H1 (cell line): ENCODE results near the gene ZNF148. TPM values are rescaled to one million over a fixed set of nuclear protein-coding genes. Genes with fewer than 3 reads are reported as not detected.

Experiments used
- CTCF ChIA-PET: fragments of 300-600 bp; sonication (Branson Sonifier 250); formaldehyde crosslinking; loops from one replicate; lab custom pipeline; 2021; ENCODE audit not compliant: partially characterized antibody; lab: Charles Lee
- POLR2A ChIA-PET: fragments of 300-600 bp; sonication (Branson Sonifier 250); formaldehyde crosslinking; loops from one replicate; lab custom pipeline; 2021; ENCODE audit warnings: inconsistent platforms; ENCODE audit not compliant: partially characterized antibody; lab: Charles Lee
- DNase-seq, 2 experiments: peaks; one replicate each; pipeline versions ENCODE4 v3.0.0 to v3.0.0-alpha.2; 2010 to 2022; ENCODE audit warnings: low spot score in 2 of 2, low read depth in 1 of 2, mixed read lengths in 1 of 2
- FAIRE-seq: peaks from 2 replicates; lab custom pipeline; 2011; peaks lifted over from hg19 to GRCh38; lab: Jason Lieb, UNC
- H2AFZ ChIP-seq: 2 replicates; pipeline ENCODE4 v1.8.1; 2012; ENCODE audit warnings: low read length, inconsistent platforms
- H2AK5ac ChIP-seq: 2 replicates; pipeline ENCODE4 v1.6.1; 2013; ENCODE audit warnings: low read depth, low read length
- H2BK120ac ChIP-seq: replicated peaks from 2 replicates; pipeline ENCODE3; 2013; ENCODE audit warnings: low read depth, low read length, inconsistent platforms
- H2BK12ac ChIP-seq: 2 replicates; pipeline ENCODE4 v1.6.1; 2013; ENCODE audit warnings: low read depth, low read length
- H2BK15ac ChIP-seq: 2 replicates; pipeline ENCODE4 v1.6.1; 2013; ENCODE audit warnings: low read length
- H2BK20ac ChIP-seq: 2 replicates; pipeline ENCODE4 v1.6.1; 2013; ENCODE audit warnings: low read length
- H2BK5ac ChIP-seq: 2 replicates; pipeline ENCODE4 v1.6.1; 2013; ENCODE audit warnings: low read depth, low read length
- H3K14ac ChIP-seq: 2 replicates; pipeline ENCODE4 v1.6.1; 2013; ENCODE audit warnings: inconsistent platforms; ENCODE audit not compliant: insufficient read length
- H3K18ac ChIP-seq: 2 replicates; pipeline ENCODE4 v1.6.1; 2013; ENCODE audit warnings: low read length; ENCODE audit errors: extremely low read depth
- H3K23ac ChIP-seq: 2 replicates; pipeline ENCODE4 v1.6.1; 2013; ENCODE audit warnings: inconsistent platforms; ENCODE audit not compliant: insufficient read length
- H3K23me2 ChIP-seq: 2 replicates; pipeline ENCODE4 v1.6.1; 2013; ENCODE audit warnings: low read depth, low read length
- H3K27ac ChIP-seq: 2 replicates; pipeline ENCODE4 v1.6.1; 2011; ENCODE audit warnings: low read depth, low read length, inconsistent platforms
- H3K27me3 ChIP-seq, 4 experiments: replicated peaks in 1 of 4; 1 replicate in 1 of 4; 2 replicates in 3 of 4; pipeline versions ENCODE4 v1.6.1 to v1.8.1; 2011 to 2013; ENCODE audit warnings: low read length in 3 of 4, mild to moderate bottlenecking in 3 of 4, inconsistent platforms in 2 of 4, mixed read lengths in 2 of 4, moderate library complexity in 1 of 4; ENCODE audit not compliant: control insufficient read depth in 3 of 4, insufficient read depth in 3 of 4; ENCODE audit errors: extremely low read depth in 1 of 4
- H3K36me3 ChIP-seq, 4 experiments: 2 replicates each; pipeline versions ENCODE4 v1.6.1 to v1.8.1; 2011 to 2013; ENCODE audit warnings: mild to moderate bottlenecking in 4 of 4, low read length in 3 of 4, moderate library complexity in 2 of 4, control low read depth in 1 of 4, inconsistent platforms in 1 of 4; ENCODE audit not compliant: insufficient read depth in 4 of 4, control insufficient read depth in 2 of 4
- H3K4ac ChIP-seq: replicated peaks from 2 replicates; pipeline ENCODE3; 2013; ENCODE audit warnings: low read length, low read depth, mixed read lengths, inconsistent platforms; ENCODE audit not compliant: insufficient read length
- H3K4me1 ChIP-seq, 4 experiments: replicated peaks in 1 of 4; 1 replicate in 1 of 4; 2 replicates in 3 of 4; pipeline versions ENCODE4 v1.6.1 to v1.8.1; 2011 to 2013; ENCODE audit warnings: low read length in 3 of 4, inconsistent platforms in 2 of 4, mixed read lengths in 1 of 4; ENCODE audit not compliant: insufficient read depth in 4 of 4, control insufficient read depth in 3 of 4
- H3K4me2 ChIP-seq, 2 experiments: 2 replicates each; pipeline versions ENCODE4 v1.6.1 to v1.8.1; 2011 to 2013; ENCODE audit warnings: low read depth in 2 of 2, low read length in 2 of 2, control low read depth in 1 of 2, inconsistent platforms in 1 of 2, mild to moderate bottlenecking in 1 of 2; ENCODE audit not compliant: insufficient read depth in 1 of 2
- H3K4me3 ChIP-seq, 4 experiments: fragments of 200-600, 300-600 bp in 1 of 4; sonication (generic), shearing (Covaris generic), sonication (Bioruptor Twin) in 1 of 4; 2 replicates each; pipeline versions ENCODE4 v1.5.1 to v1.8.1; 2011 to 2016; ENCODE audit warnings: low read length in 4 of 4, low read depth in 3 of 4, control low read depth in 2 of 4, inconsistent platforms in 2 of 4, mild to moderate bottlenecking in 2 of 4, mixed read lengths in 1 of 4, moderate library complexity in 1 of 4; ENCODE audit not compliant: insufficient read depth in 2 of 4; ENCODE audit errors: extremely low read depth in 1 of 4
- H3K56ac ChIP-seq: replicated peaks from 2 replicates; pipeline ENCODE3; 2013; ENCODE audit warnings: low read depth, mild to moderate bottlenecking, mixed read lengths, low read length, inconsistent platforms; ENCODE audit not compliant: insufficient read length
- H3K79me1 ChIP-seq: 2 replicates; pipeline ENCODE4 v1.6.1; 2013; ENCODE audit warnings: low read depth, low read length, control low read depth
- H3K79me2 ChIP-seq, 2 experiments: 2 replicates each; pipeline versions ENCODE4 v1.6.1 to v1.8.1; 2012 to 2013; ENCODE audit warnings: low read length in 2 of 2, mild to moderate bottlenecking in 2 of 2, inconsistent platforms in 1 of 2; ENCODE audit not compliant: insufficient read depth in 2 of 2, control insufficient read depth in 1 of 2
- H3K9ac ChIP-seq, 4 experiments: replicated peaks in 1 of 4; 1 replicate in 1 of 4; 2 replicates in 3 of 4; pipeline versions ENCODE4 v1.6.1 to v1.8.1; 2011 to 2013; ENCODE audit warnings: low read depth in 3 of 4, low read length in 3 of 4, control low read depth in 2 of 4, mild to moderate bottlenecking in 2 of 4, moderate library complexity in 2 of 4, inconsistent platforms in 1 of 4; ENCODE audit errors: extremely low read depth in 1 of 4
- H3K9me3 ChIP-seq, 2 experiments: 2 replicates each; pipeline versions ENCODE4 v1.6.1 to v1.8.1; 2012 to 2013; ENCODE audit warnings: mild to moderate bottlenecking in 2 of 2, moderate library complexity in 2 of 2, control low read depth in 1 of 2, inconsistent platforms in 1 of 2, low read depth in 1 of 2, low read length in 1 of 2, mixed read lengths in 1 of 2; ENCODE audit not compliant: insufficient read depth in 2 of 2
- H4K20me1 ChIP-seq, 2 experiments: replicated peaks in 1 of 2; 2 replicates each; pipeline versions ENCODE3 to v1.8.1; 2011 to 2013; ENCODE audit warnings: inconsistent platforms in 2 of 2, low read length in 2 of 2, mild to moderate bottlenecking in 1 of 2; ENCODE audit not compliant: insufficient read depth in 2 of 2, control insufficient read depth in 1 of 2
- H4K5ac ChIP-seq: 2 replicates; pipeline ENCODE4 v1.6.1; 2013; ENCODE audit warnings: low read length, low read depth, mixed read lengths, inconsistent platforms; ENCODE audit not compliant: insufficient read length
- H4K8ac ChIP-seq: 2 replicates; pipeline ENCODE4 v1.8.0; 2013; ENCODE audit warnings: mild to moderate bottlenecking, moderate library complexity, low read length, inconsistent platforms; ENCODE audit not compliant: insufficient read depth; ENCODE audit errors: extremely low read depth
- H4K91ac ChIP-seq: replicated peaks from 2 replicates; pipeline ENCODE3; 2013; ENCODE audit warnings: low read length, mixed read lengths, inconsistent platforms; ENCODE audit not compliant: insufficient read length
- BACH1 ChIP-seq: IDR thresholded peaks from 2 replicates; pipeline ENCODE4 v1.6.1; 2012; ENCODE audit warnings: low read length, improper control_type of control experiment
- CBX5 ChIP-seq: fragments of 300-800, 300-1000 bp; sonication (generic); IDR thresholded peaks from 2 replicates; pipeline ENCODE4 v1.7.1; 2016; ENCODE audit warnings: antibody characterized with exemption, low read length, low read depth
- MAFK ChIP-seq: IDR thresholded peaks from 2 replicates; pipeline ENCODE4 v1.6.1; 2012; ENCODE audit warnings: low read depth, mild to moderate bottlenecking, improper control_type of control experiment, low read length
- RXRA ChIP-seq: IDR thresholded peaks from 2 replicates; pipeline ENCODE4 v1.6.1; 2011; ENCODE audit warnings: low read depth, mild to moderate bottlenecking, low read length, moderate library complexity; ENCODE audit not compliant: insufficient read depth
- SIRT6 ChIP-seq: IDR thresholded peaks from one replicate; pipeline ENCODE4 v1.7.1; 2012; ENCODE audit warnings: low read length, inconsistent platforms
- SP2 ChIP-seq: IDR thresholded peaks from 2 replicates; pipeline ENCODE4 v1.6.1; 2012; ENCODE audit warnings: mild to moderate bottlenecking, low read length, inconsistent platforms
- SP4 ChIP-seq: IDR thresholded peaks from 2 replicates; pipeline ENCODE4 v1.6.1; 2012; ENCODE audit warnings: low read length, inconsistent platforms
- SRF ChIP-seq: IDR thresholded peaks from 2 replicates; pipeline ENCODE4 v1.6.1; 2011; ENCODE audit warnings: mild to moderate bottlenecking, low read depth, low read length, moderate library complexity
- SUZ12 ChIP-seq: fragments of 200-600 bp; sonication (generic); IDR thresholded peaks from 2 replicates; pipeline ENCODE4 v1.6.1; 2012; ENCODE audit warnings: mild to moderate bottlenecking, inconsistent platforms, low read length, moderate library complexity, mixed read lengths
- TAF7 ChIP-seq: optimal IDR thresholded peaks from 2 replicates; pipeline ENCODE3; 2011; ENCODE audit warnings: low read depth, mild to moderate bottlenecking, inconsistent platforms, low read length, moderate library complexity, borderline replicate concordance
- TBP ChIP-seq: IDR thresholded peaks from 2 replicates; pipeline ENCODE4 v1.6.1; 2011; ENCODE audit warnings: low read depth, low read length, improper control_type of control experiment
- TEAD4 ChIP-seq: IDR thresholded peaks from 2 replicates; pipeline ENCODE4 v1.6.1; 2012; ENCODE audit warnings: low read depth, low read length, inconsistent platforms, mixed read lengths
- WGBS, 2 experiments: shearing (Covaris generic) in 1 of 2; methylation state at CpG; one replicate each; pipeline versions ENCODE4 v1.1.6 to v1.1.7; 2013 to 2015; ENCODE audit warnings: low lambda C conversion rate in 2 of 2, mixed read lengths in 2 of 2, inconsistent platforms in 1 of 2, low coverage in 1 of 2, missing lambda C conversion rate in 1 of 2; ENCODE audit not compliant: insufficient replicate concordance in 2 of 2, insufficient coverage in 1 of 2, insufficient read length in 1 of 2; ENCODE audit errors: extremely low coverage in 1 of 2, missing lambda C conversion rate in 1 of 2; 5-methylcytosine and 5-hydroxymethylcytosine counted together
- polyA plus RNA-seq, 7 experiments: library from polyadenylated mRNA; depleted of rRNA in 3 of 7; stranded (reverse) in 5 of 7; unstranded in 2 of 7; fragments of >200 nt in 5 of 7; fragments of 200-250 nt in 2 of 7; gene quantifications; 1 replicate in 5 of 7; 2 replicates in 1 of 7; 4 replicates in 1 of 7; pipeline versions ENCODE4 v1.2.1 to v1.2.3, GENCODE V29; 2011 to 2013; ENCODE audit warnings: missing spikeins in 2 of 7, mixed read lengths in 2 of 7
- total RNA-seq: library from RNA; stranded (reverse); fragmentation: NEBNext Ultra II Directional; extraction: Animal tissue kit (Norgen Biotek cat#: 25700); gene quantifications from 2 replicates; pipeline ENCODE4 v1.2.1, GENCODE V29; 2021
- TF ChIP-seq, protein P1 (sequence below): IDR thresholded peaks from 2 replicates; pipeline ENCODE4 v1.6.1; 2012; ENCODE audit warnings: inconsistent platforms
- TF ChIP-seq, protein P2 (sequence below): IDR thresholded peaks from 2 replicates; pipeline ENCODE4 v1.6.1; 2011; ENCODE audit warnings: low read depth, mild to moderate bottlenecking, low read length; ENCODE audit not compliant: insufficient read depth

Gene ZNF148
- total and polyA plus RNA-seq, 2 of the 8 experiments (the other 6 are each of a cell fraction or from before 2014, with no cell fraction given) = 3.7 to 22.6 TPM

DNA sequence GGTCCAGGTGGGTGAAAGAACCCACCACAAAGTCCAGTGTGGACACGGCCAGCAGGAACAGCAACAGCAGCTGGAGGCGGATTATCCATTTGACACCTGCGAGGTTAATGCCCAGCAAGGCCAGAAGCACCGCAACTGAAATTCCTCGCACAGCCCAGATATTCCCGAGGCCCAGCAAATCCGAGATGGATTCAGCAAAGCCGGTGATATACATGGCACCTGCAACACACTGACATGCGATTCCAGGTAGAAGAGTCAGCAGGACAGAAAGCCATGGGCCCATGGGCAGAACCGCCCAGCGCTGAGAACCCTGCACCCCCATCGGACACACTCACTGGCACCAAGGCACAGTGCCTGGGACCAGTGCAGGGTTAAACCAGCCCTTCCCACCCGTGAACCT, 197.4 kb downstream of the ZNF148 start:
- Histone ChIP-seq H2BK12ac (no peak overlapping the region), H3K36me3 (0 out of 8 replicates have a peak, but pooled peaks cover 0 to 2% (median 0%) of the 10 kb centered on the region in 4 experiments), H2BK120ac (no peak overlapping the region), H3K4me1 (peaks cover 0 to 3% (median 0%) of the 10 kb centered on the region in 4 experiments; a peak in 1 of 7 replicates), H3K4me3 (no peak overlapping the region), H2BK20ac (no peak overlapping the region), H3K27me3 (no peaks in the 10 kb centered on the region), H3K79me2 (no peaks in the 10 kb centered on the region), H3K56ac (no peak overlapping the region), H4K5ac (no peak overlapping the region), H3K79me1 (no peaks in the 10 kb centered on the region), H3K4ac (no peak overlapping the region), H2AK5ac (no peak overlapping the region), H3K23me2 (no peaks in the 10 kb centered on the region), H3K9me3 (0 out of 4 replicates have a peak, but pooled peaks cover 0 to 7% of the 10 kb centered on the region in 2 experiments), H4K8ac (no peak overlapping the region), H3K23ac (no peak overlapping the region), H3K4me2 (no peak overlapping the region), H4K91ac (no peak overlapping the region), H2BK15ac (no peak overlapping the region), H2BK5ac (no peak overlapping the region), H4K20me1 (no peaks in the 10 kb centered on the region), H2AFZ (no peak overlapping the region), H3K14ac (no peak overlapping the region), H3K9ac (no peak overlapping the region), H3K27ac (no peak overlapping the region), H3K18ac (no peak overlapping the region)
- POLR2A ChIA-PET = no interaction called here
- FAIRE-seq (no peak), DNase-seq (no peak)
- no peak for TF ChIP-seq MAFK
- TF ChIP-seq, protein P1, sequence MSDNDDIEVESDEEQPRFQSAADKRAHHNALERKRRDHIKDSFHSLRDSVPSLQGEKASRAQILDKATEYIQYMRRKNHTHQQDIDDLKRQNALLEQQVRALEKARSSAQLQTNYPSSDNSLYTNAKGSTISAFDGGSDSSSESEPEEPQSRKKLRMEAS = no peak
- no peak for TF ChIP-seq RXRA
- TF ChIP-seq CBX5 = no peak
- TF ChIP-seq TBP = no peak
- TF ChIP-seq SIRT6 = no peak
- no peak for TF ChIP-seq TEAD4
- no peak for TF ChIP-seq SRF
- no peak for TF ChIP-seq BACH1
- TF ChIP-seq, protein P2, sequence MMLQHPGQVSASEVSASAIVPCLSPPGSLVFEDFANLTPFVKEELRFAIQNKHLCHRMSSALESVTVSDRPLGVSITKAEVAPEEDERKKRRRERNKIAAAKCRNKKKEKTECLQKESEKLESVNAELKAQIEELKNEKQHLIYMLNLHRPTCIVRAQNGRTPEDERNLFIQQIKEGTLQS = no peak
- TF ChIP-seq SUZ12 = no peak
- TF ChIP-seq SP2 = no peak
- TF ChIP-seq SP4 = no peak
- TF ChIP-seq TAF7 = no peak
- CTCF ChIA-PET = interaction anchor here (1.2 kb wide), 1 partner anchor 12 kb away, joined by 5 read pairs; no protein-coding TSS in a partner anchor
- WGBS, 2 experiments = 88% methylated on average over 13 of the region's 13 CpGs; no CpG with 5 or more reads in 1 of the 2 experiments
